Left cardiac atrium (tissue), 4 donors: ENCODE measurements around the gene GTF2A2. TPM values are rescaled to one million over a fixed set of nuclear protein-coding genes. Genes with fewer than 3 reads are reported as not detected.

Source experiments
- ATAC-seq, 2 donors: fragments of 200-7000 bp; cut with Tn5 transposase; one replicate each; pipeline ENCODE4 v1.9.1; 2020; ENCODE audit warnings: mild to moderate bottlenecking in 2 of 2, moderate library complexity in 2 of 2
- DNase-seq: peaks from one replicate; pipeline ENCODE4 v3.0.0-alpha.2; 2020
- intact Hi-C, 2 donors: fragments of 100-400 bp; cut with DNase I; formaldehyde crosslinking; loops; one replicate each; pipeline versions ENCODE4 v1.14.1 to v1.15.1; 2022 to 2023
- total RNA-seq, 2 donors: library from RNA; stranded (reverse); fragmentation: NEBNext Ultra II Directional; extraction: Animal tissue kit (Norgen Biotek cat#: 25700); gene quantifications; one replicate each; pipeline ENCODE4 v1.2.1, GENCODE V29; 2021
- donor health status: DM: no; HTN: yes; CAD: no.
- donor health status: DM: no; HTN: yes; CAD: no; lungs with severe emphysema.
- donor health status: DM: yes; HTN: yes; CAD: no.
- donor health status: Dilated cardiomyopathy.

GTF2A2 gene
- total RNA-seq, 2 donors from 2014 or later: 99.1 to 119 TPM

DNA sequence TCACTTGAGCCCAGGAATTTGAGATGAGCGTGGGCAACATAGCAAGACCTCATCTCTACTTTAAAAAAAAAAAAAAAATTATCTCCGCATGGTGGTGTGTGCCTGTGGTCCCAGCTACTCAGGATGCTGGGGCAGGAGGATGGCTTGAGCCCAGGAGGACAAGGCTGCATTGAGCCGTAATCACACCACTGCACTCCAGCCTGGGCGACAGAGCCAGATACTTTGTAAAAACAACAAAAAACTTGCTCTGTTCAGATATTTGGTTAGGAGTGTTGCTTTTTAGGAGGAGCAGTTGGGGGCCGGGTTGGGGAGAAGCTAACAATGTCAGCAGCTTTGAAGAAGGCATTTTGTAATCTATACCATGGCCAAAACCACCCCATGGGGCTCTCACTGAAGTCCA lies 41.7 kb downstream of the GTF2A2 start:
- no peak for ATAC-seq
- DNase-seq: no peak
- intact Hi-C loops: no loop called here

DNA sequence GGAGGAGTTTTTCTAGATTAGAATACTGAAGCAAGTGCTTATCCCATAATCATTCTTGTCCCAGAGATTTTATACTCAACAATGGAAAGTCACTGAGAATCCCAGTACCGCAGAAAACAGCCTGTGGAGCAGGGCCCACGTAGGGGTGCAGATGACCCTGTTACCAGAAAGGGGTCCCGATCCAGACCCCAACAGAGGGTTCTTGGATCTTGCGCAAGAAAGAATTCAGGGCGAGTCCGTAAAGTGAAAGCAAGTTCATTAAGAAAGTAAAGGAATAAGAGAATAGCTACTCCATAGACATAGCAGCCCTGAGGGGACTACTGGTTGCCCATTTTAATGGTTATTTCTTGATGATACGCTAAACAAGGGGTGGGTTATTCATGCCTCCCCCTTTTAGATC lies 43.2 kb downstream of the GTF2A2 start:
- intact Hi-C loops: no loop called here

DNA sequence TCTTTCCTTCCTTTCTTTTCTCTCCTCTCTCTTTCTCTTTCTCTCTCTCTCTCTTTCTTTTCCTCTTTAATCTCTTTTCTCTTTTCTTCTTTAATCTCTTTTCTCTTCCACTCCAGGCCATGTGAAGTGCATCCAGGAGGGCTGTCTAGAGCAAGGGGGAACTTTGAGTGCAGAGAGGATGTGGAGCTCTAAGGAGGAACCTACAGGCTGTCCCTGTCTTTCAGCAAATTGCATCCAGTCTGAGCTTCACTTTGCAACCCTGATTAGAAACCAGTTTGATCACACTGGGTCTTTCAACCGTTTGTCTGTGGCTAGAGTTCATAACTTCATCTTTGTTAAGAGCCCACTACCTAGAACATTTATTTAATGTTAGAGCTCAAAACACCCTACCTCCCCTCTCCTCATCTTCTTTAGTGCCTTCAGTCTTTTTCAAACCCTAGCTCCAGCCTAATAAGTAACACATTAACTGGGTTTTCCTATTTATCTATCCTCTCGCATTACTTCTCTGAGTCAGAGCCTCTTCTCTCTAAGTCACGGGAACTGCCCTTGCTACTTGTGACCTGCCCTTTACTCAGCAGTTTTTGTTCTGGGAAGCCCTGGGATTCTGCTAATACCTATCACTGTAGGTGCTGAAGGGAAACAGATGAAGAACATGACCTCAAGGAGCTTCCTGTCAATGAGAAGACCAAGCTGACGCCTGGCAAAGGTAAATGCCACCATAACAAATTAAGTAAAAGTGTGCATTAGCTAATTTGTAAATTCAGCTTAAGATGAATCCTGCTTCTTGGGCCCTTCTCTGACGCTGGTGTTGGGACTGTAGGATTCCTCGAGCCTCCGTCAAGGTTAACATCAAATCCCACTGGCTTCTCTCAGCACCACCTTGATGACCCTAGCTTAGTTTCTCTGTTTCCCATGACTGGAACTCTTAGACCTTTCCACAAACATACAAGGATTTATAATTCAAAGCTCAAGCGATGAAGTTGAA lies 45.7 kb downstream of the GTF2A2 start, which contains the start of gene GCNT3:
Gene GCNT3, plus strand, starts transcription at position 508 of the 985 bp plus-strand sequence. CDS start 6,456 bp downstream, outside the sequence.
- DNase-seq (no peak), ATAC-seq (no peak)
- intact Hi-C loops: no loop called here

More for the DNA sequence above, 43.2 kb downstream of the GTF2A2 start:
- ATAC-seq (no peak), DNase-seq (no peak)

DNA sequence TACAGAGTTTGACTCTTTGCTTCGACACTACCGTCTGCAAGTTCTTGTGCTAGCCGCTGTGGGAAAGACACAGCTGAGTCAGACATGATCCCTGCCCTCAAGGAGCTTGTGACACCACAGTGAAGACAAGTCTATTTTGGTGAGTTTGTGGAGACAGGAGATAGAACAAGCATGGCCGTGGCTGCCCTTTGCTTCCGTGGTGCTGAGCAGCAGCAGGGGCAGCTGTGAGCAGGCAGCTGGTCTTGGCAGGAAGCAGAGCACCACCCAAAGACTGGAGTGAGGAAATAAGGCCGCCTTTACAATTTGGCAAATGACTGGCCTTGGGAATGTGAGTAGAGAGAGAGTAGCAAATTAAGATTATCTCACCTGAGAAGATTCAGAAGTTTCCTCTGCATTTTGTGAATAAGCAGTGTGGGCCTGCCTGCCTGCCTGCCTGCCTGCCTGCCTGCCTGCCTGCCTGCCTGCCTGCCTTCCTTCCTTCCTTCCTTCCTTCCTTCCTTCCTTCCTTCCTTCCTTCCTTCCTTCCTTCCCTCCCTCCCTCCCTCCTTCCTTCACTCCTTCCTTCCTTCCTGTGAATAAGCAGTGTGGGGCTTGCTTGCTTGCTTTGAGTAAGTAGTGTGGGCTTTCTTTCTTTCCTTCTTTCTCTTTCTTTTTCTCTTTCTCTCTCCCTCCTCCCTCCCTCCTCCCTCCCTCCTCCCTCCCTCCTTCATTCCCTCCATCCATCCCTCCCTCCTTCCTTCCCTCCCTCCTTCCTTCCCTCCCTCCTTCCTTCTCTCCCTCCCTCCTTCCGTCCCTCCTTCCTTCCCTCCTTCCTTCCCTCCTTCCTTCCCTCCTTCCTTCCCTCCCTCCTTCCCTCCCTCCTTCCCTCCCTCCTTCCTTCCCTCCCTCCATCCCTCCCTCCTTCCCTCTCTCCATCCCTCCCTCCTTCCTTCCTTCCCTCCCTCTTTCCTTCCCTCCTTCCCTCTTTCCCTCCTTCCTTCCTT lies 47.3 kb downstream of the GTF2A2 start:
- DNase-seq: no peak
- ATAC-seq: no peak
- intact Hi-C loops: no loop called here

DNA sequence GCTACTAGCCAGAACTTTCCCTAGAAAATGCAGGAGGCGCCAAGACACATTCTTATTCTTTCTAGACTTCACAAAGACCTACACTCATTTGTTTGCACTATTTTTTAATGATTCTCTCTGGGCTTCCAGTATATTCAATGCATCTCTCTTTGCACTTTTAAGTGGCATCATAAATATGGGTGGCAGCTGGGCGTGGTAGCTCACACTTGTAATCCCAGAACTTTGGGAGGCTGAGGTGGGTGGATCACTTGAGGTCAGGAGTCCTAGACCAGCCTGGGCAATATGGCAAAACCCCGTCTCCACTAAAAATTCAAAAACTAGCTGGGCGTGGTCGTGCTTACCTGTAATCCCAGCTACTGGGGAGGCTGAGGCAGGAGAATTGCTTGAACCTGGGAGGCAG lies 51.3 kb downstream of the GTF2A2 start:
- ATAC-seq: no peak
- intact Hi-C loops: no loop called here
- no peak for DNase-seq

DNA sequence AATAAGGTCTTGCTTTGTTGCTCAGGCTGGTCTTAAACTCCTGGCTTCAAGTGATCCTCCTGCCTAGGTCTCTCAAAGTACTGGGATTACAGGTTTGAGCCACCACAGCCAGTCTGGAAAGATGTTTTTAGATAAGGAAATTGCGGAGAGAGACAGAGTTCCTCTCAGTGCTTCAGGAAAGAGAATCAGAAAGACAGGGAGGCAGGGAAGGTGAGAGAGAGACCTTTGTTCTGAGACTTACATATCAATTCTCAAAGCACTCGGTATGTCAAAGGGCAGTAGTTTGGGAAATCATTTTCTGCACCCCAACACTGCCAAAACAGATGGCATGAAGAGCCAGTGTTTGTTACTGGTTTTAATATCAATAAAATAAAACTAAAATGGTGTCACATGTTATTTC lies 58.9 kb downstream of the GTF2A2 start:
- ATAC-seq (no peak), DNase-seq (no peak)
- intact Hi-C loops: no loop called here

DNA sequence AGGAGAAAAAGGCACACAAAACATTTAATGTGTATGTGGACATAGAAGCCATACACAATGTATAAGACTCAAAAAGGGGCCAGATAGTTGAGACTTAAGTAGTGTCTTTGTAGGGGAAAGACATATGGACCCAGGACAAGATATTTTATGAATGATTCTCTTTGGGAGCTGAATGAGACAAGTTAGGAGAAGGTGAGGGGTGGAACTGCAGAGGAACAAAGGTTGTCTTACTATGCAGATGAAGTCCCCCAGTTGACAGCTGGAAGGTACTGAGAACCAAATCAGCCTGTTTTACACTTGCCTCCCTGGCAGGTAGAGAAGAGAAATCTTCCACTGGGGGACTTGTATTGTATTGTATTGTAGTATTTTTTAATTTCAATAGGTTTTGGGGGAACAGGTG lies 60.7 kb downstream of the GTF2A2 start:
- no peak for DNase-seq
- ATAC-seq: no peak
- intact Hi-C loops: no loop called here

DNA sequence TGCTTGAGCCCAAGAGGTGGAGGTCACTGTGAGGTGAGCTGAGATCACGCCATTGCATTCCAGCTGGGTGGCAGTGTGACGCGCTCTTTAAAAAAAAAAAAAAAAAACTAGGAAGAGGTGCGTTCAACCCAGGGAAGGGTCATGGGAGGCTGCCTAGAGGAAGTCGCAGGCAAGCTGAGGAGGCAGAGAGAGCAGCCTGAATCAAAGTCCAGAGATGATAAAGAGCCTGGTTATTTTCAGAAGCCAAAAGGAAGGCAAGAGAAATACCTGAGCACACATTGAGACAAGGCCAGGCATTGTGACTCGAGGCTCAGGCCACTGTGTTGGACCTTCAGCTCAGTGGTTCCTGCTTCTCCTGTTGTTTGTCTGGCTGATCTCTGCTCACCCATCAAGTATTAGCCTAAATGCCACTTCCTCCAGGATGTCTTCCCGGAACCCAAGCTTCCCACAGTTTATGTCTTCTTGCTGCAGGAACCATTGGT lies 61.8 kb downstream of the GTF2A2 start:
- ATAC-seq: no peak
- intact Hi-C loops: no loop called here
- no peak for DNase-seq

DNA sequence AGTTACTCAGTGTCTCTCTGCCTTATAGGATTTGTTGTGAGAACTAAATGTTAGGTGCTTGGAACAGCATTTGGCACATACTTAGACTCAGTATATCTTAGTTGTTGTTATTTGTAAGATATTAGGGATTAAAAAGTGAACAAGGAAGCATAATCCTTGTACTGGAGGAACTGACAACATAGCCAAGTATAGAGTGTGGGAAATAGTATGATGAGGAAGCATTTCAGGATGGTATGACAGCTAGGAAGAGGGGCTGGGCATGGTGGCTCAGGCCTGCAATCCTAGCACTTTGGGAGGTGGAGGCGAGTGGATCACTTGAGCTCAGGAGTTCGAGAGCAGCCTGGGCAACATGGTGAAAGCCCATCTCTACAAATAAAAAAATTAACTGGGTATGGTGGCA lies 62.3 kb downstream of the GTF2A2 start:
- DNase-seq: no peak
- intact Hi-C loops: no loop called here
- ATAC-seq: peak in 1 of 2 donors; percentile 8

DNA sequence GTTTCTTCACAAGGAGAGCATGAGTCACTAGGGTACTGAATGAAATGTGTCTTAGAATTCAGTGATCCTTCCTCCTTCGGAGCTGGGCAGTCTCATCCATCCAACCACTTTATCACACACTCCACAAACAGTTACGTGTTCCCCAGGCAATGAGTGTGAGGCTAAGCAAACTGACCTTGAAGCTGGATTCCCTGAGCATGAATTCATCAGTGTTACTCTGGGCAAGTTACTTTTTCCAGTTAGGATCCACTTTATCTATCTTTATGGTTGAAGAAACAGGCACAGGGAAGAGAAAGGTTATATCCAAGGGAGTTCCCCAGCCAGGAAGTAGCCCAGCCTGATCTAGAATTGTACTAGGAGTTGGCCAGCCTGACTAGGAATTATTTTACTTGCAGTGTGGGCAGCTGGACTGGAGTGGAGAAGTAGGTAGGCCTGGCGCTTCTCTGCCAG lies 62.8 kb downstream of the GTF2A2 start:
- DNase-seq (no peak), ATAC-seq (peak; percentile 78 to 98)
- intact Hi-C loops: no loop called here

DNA sequence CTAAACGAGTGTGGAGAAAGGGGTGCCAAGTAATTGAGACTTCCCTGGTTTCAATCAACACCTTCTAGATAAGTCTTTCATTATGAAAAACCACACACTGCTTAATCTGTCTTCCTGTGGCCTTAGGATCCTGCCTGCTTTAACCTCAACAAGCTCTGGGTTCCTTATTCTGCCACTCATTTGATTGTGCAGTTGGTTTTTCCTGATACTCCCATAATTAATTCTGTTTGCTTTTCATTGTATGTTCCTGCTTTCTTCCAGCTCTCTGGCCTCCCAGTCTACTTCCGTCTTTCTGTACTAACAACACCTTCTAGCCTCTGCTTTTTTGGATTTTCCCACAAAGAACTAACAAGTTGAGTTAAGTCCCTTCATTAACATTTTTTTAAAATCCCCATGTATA lies 66.0 kb downstream of the GTF2A2 start:
- intact Hi-C loops: no loop called here
- ATAC-seq (no peak), DNase-seq (no peak)

DNA sequence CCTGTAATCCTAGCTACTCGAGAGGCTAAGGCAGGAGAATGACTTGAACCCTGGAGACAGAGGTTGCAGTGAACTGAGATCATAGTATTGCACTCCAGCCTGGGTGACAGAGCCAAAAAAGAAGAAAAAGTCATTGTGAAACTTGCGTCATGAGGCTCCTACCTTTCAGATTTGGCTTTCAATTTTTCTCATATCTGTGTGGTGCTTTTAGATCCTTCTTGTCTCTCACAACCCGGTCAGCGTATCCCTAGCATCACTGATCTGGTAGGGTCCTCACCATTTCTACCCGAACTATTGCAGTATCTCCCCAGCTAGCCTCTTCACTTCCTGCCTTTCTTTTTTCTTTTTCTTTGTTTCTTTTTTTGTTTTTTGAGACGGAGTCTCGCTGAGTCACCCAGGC lies 67.3 kb downstream of the GTF2A2 start:
- ATAC-seq: no peak
- no peak for DNase-seq
- intact Hi-C loops: no loop called here

Other genes with a start within 250 kb of the GTF2A2 start
- 1 to 10 TPM; 2.4 to 3.7 TPM for gene FAM81A, start 219.3 kb downstream of the GTF2A2 start, total RNA-seq
- under 1 TPM in 1 of 2 donors, not detected in 1; 0.05 TPM for gene GCNT3, start 45.7 kb downstream of the GTF2A2 start, total RNA-seq
- 10 to 100 TPM; 70.1 to 86.5 TPM for gene BNIP2, start 31.8 kb upstream of the GTF2A2 start, total RNA-seq